ENCODE measurements around the gene TMEM123.

The TMEM123 gene

GRCh38 chr11:102465696-102466095 is 13.1 kb upstream of the TMEM123 start:
- H3K9me3 Mint-ChIP-seq: no peaks in the 10 kb centered on the region
- H3K27me3 Mint-ChIP-seq: no peaks in the 10 kb centered on the region
- no peak overlapping the region for H3K4me3 Mint-ChIP-seq

GRCh38 chr11:102464859-102465500 is 12.4 kb upstream of the TMEM123 start:
- H3K4me1 Mint-ChIP-seq: peaks cover 30 to 75% of the 10 kb centered on the region in 2 donors
- ATAC-seq (replicated peaks) (peak; percentile 26 to 28), DNase-seq (no peak)
- no peaks in the 10 kb centered on the region for H3K9me3 Mint-ChIP-seq
- H3K27me3 Mint-ChIP-seq: no peaks in the 10 kb centered on the region
- H3K27ac Mint-ChIP-seq: no peak overlapping the region
- H3K4me3 Mint-ChIP-seq: no peak overlapping the region
- no peaks in the 10 kb centered on the region for H3K36me3 Mint-ChIP-seq

More at GRCh38 chr11:102465696-102466095, 13.1 kb upstream of the TMEM123 start:
- Mint-ChIP-seq H3K4me1 (peaks cover 32 to 75% of the 10 kb centered on the region in 2 donors), H3K36me3 (no peaks in the 10 kb centered on the region), H3K27ac (peak overlapping the region; percentile 68)
- no peak for DNase-seq
- no peak for ATAC-seq (replicated peaks)

- Mint-ChIP-seq H3K9me3 (no peaks in the 10 kb centered on the region), H3K27ac (no peak overlapping the region), H3K36me3 (peaks cover 0 to 2% of the 10 kb centered on the region in 2 donors), H3K4me3 (no peak overlapping the region), H3K4me1 (peaks cover 34 to 75% of the 10 kb centered on the region in 2 donors), H3K27me3 (no peaks in the 10 kb centered on the region)
- DNase-seq (no peak), ATAC-seq (replicated peaks) (no peak)
Observed at GRCh38 chr11:102464037-102464436, 11.5 kb upstream of the TMEM123 start.

DNA sequence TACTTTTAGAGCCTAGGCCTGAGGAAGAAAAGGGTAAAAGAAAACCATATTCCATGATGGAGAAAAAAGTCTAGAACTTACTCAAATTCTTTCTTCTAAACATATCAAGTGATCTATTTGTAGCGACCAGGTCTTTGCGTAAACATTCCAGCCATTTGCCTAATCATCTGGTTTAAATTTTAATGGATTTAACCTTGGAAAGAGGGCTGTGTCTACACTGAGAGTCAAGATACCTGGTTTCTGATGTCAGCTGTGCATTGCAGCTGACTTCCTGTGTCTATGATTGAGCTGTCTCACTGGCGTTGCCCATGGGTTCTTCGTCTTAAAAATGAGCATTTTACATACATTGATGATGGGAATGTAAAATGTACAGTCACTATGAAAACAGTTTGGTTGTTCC is 10.0 kb upstream of the TMEM123 start:
- no peak overlapping the region for H3K4me3 Mint-ChIP-seq
- DNase-seq: no peak
- peaks cover 34 to 72% of the 10 kb centered on the region in 2 donors for H3K4me1 Mint-ChIP-seq
- no peak for ATAC-seq (replicated peaks)
- peaks cover 0 to 2% of the 10 kb centered on the region in 2 donors for H3K36me3 Mint-ChIP-seq
- no peak overlapping the region for H3K27ac Mint-ChIP-seq
- no peaks in the 10 kb centered on the region for H3K27me3 Mint-ChIP-seq
- H3K9me3 Mint-ChIP-seq: no peaks in the 10 kb centered on the region

GRCh38 chr11:102459393-102459792 is 6.8 kb upstream of the TMEM123 start:
- H3K36me3 Mint-ChIP-seq: peaks cover 0 to 2% of the 10 kb centered on the region in 2 donors
- H3K9me3 Mint-ChIP-seq: no peaks in the 10 kb centered on the region
- H3K4me1 Mint-ChIP-seq: peaks cover 43 to 68% of the 10 kb centered on the region in 2 donors
- H3K4me3 Mint-ChIP-seq: peak overlapping the region in 1 of 2 donors; percentile 0
- peak overlapping the region; percentile 82 for H3K27ac Mint-ChIP-seq
- H3K27me3 Mint-ChIP-seq: no peaks in the 10 kb centered on the region
- ATAC-seq (replicated peaks): peak; percentile 58 to 64
- no peak for DNase-seq

- H3K36me3 Mint-ChIP-seq: peaks cover 0 to 2% of the 10 kb centered on the region in 2 donors
- DNase-seq: no peak
- no peak for ATAC-seq (replicated peaks)
- peaks cover 41 to 65% of the 10 kb centered on the region in 2 donors for H3K4me1 Mint-ChIP-seq
- H3K27ac Mint-ChIP-seq: peak overlapping the region; percentile 4
- no peaks in the 10 kb centered on the region for H3K9me3 Mint-ChIP-seq
- H3K27me3 Mint-ChIP-seq: no peaks in the 10 kb centered on the region
- peak overlapping the region in 1 of 2 donors; percentile 3 for H3K4me3 Mint-ChIP-seq
Observed at GRCh38 chr11:102458548-102458947, 6.0 kb upstream of the TMEM123 start.

DNA sequence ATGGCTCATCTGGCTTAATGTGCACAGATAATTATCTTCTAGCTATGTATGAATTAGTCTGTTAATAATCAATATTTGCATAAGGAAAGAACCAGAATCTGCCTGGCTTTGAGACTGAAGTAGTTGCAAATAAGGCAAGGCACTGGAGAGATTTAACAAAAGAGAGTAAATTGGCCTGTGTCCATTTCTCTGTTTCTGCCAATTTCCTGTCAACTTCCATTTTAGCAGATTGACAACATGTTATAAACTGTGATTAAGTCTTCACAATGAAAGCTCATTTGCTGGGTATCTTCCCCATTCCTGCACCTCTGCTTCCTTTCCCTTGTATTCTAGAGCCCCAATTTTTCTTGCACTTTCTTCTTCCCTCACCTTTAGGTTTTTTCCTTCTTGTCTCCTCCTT is 5.3 kb upstream of the TMEM123 start:
- DNase-seq: no peak
- H3K9me3 Mint-ChIP-seq: no peaks in the 10 kb centered on the region
- ATAC-seq (replicated peaks): no peak
- no peaks in the 10 kb centered on the region for H3K27me3 Mint-ChIP-seq
- peaks cover 43 to 72% of the 10 kb centered on the region in 2 donors for H3K4me1 Mint-ChIP-seq
- no peak overlapping the region for H3K4me3 Mint-ChIP-seq
- H3K36me3 Mint-ChIP-seq: peaks cover 0 to 2% of the 10 kb centered on the region in 2 donors
- no peak overlapping the region for H3K27ac Mint-ChIP-seq

GRCh38 chr11:102457056-102457677 is 4.6 kb upstream of the TMEM123 start:
- no peaks in the 10 kb centered on the region for H3K27me3 Mint-ChIP-seq
- no peak for ATAC-seq (replicated peaks)
- peaks cover 0 to 2% of the 10 kb centered on the region in 2 donors for H3K36me3 Mint-ChIP-seq
- no peaks in the 10 kb centered on the region for H3K9me3 Mint-ChIP-seq
- peaks cover 45 to 74% of the 10 kb centered on the region in 2 donors for H3K4me1 Mint-ChIP-seq
- no peak overlapping the region for H3K4me3 Mint-ChIP-seq
- no peak for DNase-seq
- no peak overlapping the region for H3K27ac Mint-ChIP-seq

- Mint-ChIP-seq H3K36me3 (peaks cover 6 to 7% of the 10 kb centered on the region in 2 donors), H3K4me1 (peaks cover 43 to 75% of the 10 kb centered on the region in 2 donors), H3K27me3 (no peaks in the 10 kb centered on the region), H3K4me3 (no peak overlapping the region), H3K27ac (peak overlapping the region; percentile 65), H3K9me3 (no peaks in the 10 kb centered on the region)
- no peak for ATAC-seq (replicated peaks)
- no peak for DNase-seq
Observed at GRCh38 chr11:102456381-102456780, 3.8 kb upstream of the TMEM123 start.

DNA sequence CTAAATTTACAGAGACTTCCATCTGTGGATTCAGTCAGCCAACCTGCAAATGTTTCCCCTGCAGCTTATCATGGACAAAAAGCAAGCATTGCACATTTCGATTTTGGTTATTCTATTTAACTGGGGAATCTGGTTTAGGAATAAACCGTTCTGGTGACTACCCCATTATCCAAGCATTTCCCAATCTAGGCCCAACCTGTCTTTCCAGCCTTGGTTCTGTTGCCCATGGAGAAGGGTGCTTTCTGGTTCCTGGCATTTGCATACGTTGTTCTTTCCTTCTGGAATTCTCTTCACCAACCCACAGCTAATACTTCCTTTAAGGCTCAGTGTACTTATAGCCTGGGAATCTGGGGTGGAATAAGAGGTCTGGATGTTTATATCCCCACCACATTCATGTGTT is 1.4 kb upstream of the TMEM123 start:
- no peak overlapping the region for H3K27ac Mint-ChIP-seq
- no peak for DNase-seq
- peaks cover 6 to 19% of the 10 kb centered on the region in 2 donors for H3K36me3 Mint-ChIP-seq
- H3K4me3 Mint-ChIP-seq: no peak overlapping the region
- ATAC-seq (replicated peaks): no peak
- no peaks in the 10 kb centered on the region for H3K9me3 Mint-ChIP-seq
- peaks cover 46 to 75% of the 10 kb centered on the region in 2 donors for H3K4me1 Mint-ChIP-seq
- H3K27me3 Mint-ChIP-seq: no peaks in the 10 kb centered on the region

DNA sequence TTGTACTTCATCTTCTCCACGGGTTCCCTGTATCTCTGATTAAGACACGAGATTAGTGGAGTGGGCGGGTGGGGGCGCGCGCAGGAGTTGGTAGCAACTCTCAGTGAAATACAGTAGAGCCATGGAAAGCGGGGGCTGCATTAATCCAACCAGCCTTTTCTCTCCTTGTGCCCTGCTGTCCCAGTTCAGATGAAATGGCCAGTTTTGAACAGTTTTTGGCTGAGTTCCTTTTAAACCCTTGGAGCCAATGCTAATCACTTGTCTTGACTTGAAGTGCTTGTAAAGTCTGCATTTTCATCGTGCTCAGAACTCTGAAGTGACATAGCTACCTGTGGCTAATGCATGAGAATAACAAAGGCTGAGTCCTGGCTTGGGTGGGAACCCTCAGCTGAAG is 734 bp upstream of the TMEM123 start:
- peak overlapping the region; percentile 99 for H3K27ac Mint-ChIP-seq
- peaks cover 6 to 23% of the 10 kb centered on the region in 2 donors for H3K36me3 Mint-ChIP-seq
- H3K9me3 Mint-ChIP-seq: no peaks in the 10 kb centered on the region
- peak in 1 of 2 donors; percentile 8 for ATAC-seq (replicated peaks)
- H3K4me3 Mint-ChIP-seq: peak overlapping the region; percentile 95 to 98
- no peaks in the 10 kb centered on the region for H3K27me3 Mint-ChIP-seq
- H3K4me1 Mint-ChIP-seq: peaks cover 44 to 75% of the 10 kb centered on the region in 2 donors
- DNase-seq: no peak

GRCh38 chr11:102451681-102452460 is 694 bp downstream of the TMEM123 start:
- H3K36me3 Mint-ChIP-seq: peaks cover 17 to 37% of the 10 kb centered on the region in 2 donors

GRCh38 chr11:102451041-102451680 is 1.4 kb downstream of the TMEM123 start:
- Mint-ChIP-seq H3K4me3 (peak overlapping the region; percentile 95 to 98), H3K36me3 (peaks cover 23 to 38% of the 10 kb centered on the region in 2 donors), H3K9me3 (no peaks in the 10 kb centered on the region), H3K27ac (peak overlapping the region; percentile 99), H3K4me1 (peaks cover 46 to 82% of the 10 kb centered on the region in 2 donors), H3K27me3 (no peaks in the 10 kb centered on the region)
- no peak for ATAC-seq (replicated peaks)
- no peak for DNase-seq

More at GRCh38 chr11:102451681-102452460, 694 bp downstream of the TMEM123 start:
- H3K27me3 Mint-ChIP-seq: no peaks in the 10 kb centered on the region
- H3K4me1 Mint-ChIP-seq: peaks cover 46 to 79% of the 10 kb centered on the region in 2 donors
- H3K9me3 Mint-ChIP-seq: no peaks in the 10 kb centered on the region
- DNase-seq: peak; percentile 71
- peak overlapping the region; percentile 95 to 98 for H3K4me3 Mint-ChIP-seq
- peak overlapping the region; percentile 99 for H3K27ac Mint-ChIP-seq
- peak; percentile 64 to 68 for ATAC-seq (replicated peaks)

Data from stimulated activated naive B cell treated with anti-CD40 and anti-IgM and Interleukin-4, amounts not matched to agents 10 μg/mL and 1 μg/mL and 100 μg/mL, for 72 hours (primary cell).